ENCODE results near the gene NIP7. TPM values are rescaled to one million over a fixed set of nuclear protein-coding genes. Genes with fewer than 3 reads are reported as not detected.
"Not testable (repeated sequence)": the region's sequence is repeated elsewhere in the genome, so short reads cannot be mapped to it uniquely, and the experiment has no call there.

NIP7 gene
- total RNA-seq, 1 donor from 2014 or later: 20.8 TPM

DNA sequence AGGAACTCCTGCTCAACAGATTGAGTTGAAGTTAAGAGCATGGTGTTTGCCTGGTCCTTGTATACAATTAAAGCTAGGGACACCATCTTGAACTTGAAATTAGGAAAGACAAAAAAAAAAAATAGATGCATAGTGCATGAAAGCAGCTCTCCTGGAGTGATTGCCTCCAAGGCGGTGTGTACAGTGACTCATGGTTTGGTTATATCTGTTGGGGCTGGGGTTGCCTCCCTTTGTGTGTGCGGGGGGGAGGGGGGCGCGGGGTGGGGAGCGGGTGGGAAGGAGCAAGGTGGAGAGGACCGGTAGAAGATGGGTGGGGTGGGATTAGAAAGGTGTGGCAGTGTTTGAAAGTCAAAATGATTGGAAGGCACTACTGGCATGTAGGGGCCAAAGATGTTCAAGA, 8.7 kb downstream of the NIP7 start:
- H3K4me3 ChIP-seq: no peak overlapping the region
- TF ChIP-seq, protein P1, sequence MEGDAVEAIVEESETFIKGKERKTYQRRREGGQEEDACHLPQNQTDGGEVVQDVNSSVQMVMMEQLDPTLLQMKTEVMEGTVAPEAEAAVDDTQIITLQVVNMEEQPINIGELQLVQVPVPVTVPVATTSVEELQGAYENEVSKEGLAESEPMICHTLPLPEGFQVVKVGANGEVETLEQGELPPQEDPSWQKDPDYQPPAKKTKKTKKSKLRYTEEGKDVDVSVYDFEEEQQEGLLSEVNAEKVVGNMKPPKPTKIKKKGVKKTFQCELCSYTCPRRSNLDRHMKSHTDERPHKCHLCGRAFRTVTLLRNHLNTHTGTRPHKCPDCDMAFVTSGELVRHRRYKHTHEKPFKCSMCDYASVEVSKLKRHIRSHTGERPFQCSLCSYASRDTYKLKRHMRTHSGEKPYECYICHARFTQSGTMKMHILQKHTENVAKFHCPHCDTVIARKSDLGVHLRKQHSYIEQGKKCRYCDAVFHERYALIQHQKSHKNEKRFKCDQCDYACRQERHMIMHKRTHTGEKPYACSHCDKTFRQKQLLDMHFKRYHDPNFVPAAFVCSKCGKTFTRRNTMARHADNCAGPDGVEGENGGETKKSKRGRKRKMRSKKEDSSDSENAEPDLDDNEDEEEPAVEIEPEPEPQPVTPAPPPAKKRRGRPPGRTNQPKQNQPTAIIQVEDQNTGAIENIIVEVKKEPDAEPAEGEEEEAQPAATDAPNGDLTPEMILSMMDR (IDR thresholded peaks at IDR 0.05): no peak
- no peak for DNase-seq
- H3K4me1 ChIP-seq: no peaks in the 10 kb centered on the region
- no peak overlapping the region for H3K27ac ChIP-seq
- H3K27me3 ChIP-seq: no peaks in the 10 kb centered on the region
- peaks cover 36% of the 10 kb centered on the region for H3K36me3 ChIP-seq
- no peak for ATAC-seq
- intact Hi-C loops (cut with DNase I): no loop called here
- H3K9me3 ChIP-seq: no peaks in the 10 kb centered on the region

DNA sequence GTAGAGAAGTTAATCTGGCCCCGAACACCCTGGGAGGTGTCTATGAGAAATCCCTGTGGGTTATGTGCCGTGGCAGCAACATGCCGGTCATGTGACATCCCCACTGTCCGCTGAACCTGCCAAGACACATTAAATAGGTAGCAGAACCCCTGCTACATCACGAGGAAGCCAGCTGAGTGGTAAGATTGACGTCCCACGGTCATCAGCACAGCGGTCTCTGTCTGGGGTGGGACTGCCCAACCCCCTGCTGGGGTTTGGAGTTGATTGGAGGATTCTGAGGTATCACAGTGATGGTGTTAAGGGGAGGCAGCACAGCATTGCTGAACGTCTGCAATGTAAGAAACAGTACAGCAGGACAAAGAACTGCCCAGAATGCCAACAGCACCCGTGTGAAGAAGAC, 10.0 kb downstream of the NIP7 start:
- Histone ChIP-seq H3K27ac (no peak overlapping the region), H3K9me3 (no peaks in the 10 kb centered on the region), H3K4me1 (no peaks in the 10 kb centered on the region), H3K36me3 (peaks cover 26% of the 10 kb centered on the region), H3K27me3 (no peaks in the 10 kb centered on the region), H3K4me3 (no peak overlapping the region)
- TF ChIP-seq, protein P1 (IDR thresholded peaks at IDR 0.05): no peak
- ATAC-seq: no peak
- no peak for DNase-seq
- intact Hi-C loops (cut with DNase I): no loop called here

DNA sequence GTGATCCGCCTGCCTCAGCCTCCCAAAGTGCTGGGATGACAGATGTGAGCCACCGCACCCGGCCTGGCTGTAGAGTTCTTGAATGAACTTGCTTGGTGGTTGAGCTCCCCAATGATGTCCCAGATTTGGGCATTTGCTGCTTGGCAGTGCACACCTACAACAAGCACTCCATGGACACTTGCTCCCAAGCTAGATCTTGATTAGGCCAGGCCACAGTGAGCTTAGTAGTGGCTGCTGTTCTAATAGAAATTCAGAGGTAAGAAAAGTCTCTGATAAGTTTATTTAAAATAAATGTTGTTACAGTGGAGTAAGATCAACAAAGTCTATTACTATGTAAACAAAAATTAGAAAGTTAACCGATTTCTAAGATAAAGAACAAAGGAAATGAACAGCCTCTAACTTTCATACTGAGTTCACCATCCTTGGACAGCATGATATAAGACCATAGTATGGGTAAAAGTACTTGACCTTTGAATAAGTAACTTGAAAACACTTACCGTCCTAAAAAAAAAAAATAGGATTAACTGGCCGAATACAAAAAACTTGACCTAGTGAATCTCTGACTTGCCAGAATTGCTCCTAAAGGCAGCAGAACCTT, 11.1 kb downstream of the NIP7 start:
- TF ChIP-seq, protein P1 (IDR thresholded peaks at IDR 0.05): no peak
- Histone ChIP-seq H3K36me3 (peaks cover 37% of the 10 kb centered on the region), H3K4me3 (no peak overlapping the region), H3K4me1 (no peaks in the 10 kb centered on the region), H3K27ac (no peak overlapping the region), H3K27me3 (no peaks in the 10 kb centered on the region), H3K9me3 (no peaks in the 10 kb centered on the region)
- intact Hi-C loops (cut with DNase I): no loop called here
- DNase-seq (no peak), ATAC-seq (peak; percentile 49)

DNA sequence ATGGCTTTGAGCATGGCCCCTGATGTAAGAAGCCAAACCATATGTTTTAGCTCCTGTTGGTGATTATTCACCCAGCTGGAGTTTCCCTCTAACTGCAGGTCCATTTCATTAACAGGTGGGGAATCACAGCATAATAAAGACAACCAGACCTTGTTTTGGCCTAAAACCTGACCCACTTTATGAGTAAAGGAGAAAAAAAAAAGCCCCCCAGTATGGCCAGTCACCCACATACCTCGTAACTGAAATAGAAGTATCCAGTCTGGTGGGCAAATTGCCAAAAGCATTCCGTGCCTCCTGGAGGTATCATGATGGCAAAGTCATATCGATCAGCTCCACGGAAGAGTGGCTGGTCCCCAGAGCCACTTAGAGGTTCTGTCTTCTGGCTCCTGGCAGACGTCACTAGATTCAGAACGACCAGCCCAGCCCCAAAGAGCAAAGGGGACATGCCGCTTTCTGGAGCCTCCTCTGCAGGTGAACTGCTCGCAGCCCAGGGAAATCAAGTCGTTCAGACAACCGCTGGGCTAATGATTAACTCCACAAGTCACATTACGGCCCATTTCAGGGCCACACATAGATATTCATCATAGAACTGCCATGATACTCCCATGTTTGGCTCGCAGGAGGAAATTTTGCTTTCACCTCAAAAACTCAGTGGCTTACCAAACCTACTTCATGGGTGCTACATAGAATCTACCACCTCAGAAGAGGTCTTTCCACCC, 11.9 kb downstream of the NIP7 start, which contains the start of gene TMED6:
Gene TMED6, minus strand, starts transcription at position 478 of the 719 bp plus-strand sequence. Its CDS starts 33 bp downstream, at position 445.
- ATAC-seq (peak; percentile 43), DNase-seq (no peak)
- intact Hi-C loops (cut with DNase I): no loop called here
- no peak within 1 kb of the TSS for H3K27ac ChIP-seq
- H3K27me3 ChIP-seq: no peaks in the 10 kb centered on the region
- H3K4me3 ChIP-seq: no peak within 1 kb of the TSS
- no peaks in the 10 kb centered on the region for H3K9me3 ChIP-seq
- TF ChIP-seq, protein P1 (IDR thresholded peaks at IDR 0.05): no peak
- peaks cover 45% of the 10 kb centered on the region for H3K36me3 ChIP-seq
- H3K4me1 ChIP-seq: no peaks in the 10 kb centered on the region

DNA sequence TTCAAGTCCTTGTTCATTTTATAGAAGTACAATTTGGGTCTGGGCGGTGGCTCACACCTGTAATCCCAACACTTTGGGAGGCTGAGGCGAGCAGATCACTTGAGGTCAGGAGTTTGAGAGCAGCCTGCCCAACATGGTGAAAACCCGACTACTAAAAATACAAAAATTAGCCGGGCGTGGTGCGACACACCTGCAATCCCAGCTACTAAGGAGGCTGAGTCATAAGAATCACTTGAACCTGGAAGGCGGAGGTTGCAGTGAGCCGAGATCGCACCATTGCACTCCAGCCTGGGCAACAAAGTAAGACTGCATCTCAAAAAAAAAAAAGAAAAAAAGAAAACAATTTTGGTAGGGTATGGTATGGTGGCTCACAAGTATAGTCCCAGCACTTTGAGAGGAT, 20.5 kb downstream of the NIP7 start:
- peaks cover 43% of the 10 kb centered on the region for H3K36me3 ChIP-seq
- DNase-seq; H3K4me3 ChIP-seq; ATAC-seq; H3K4me1 ChIP-seq; H3K27ac ChIP-seq; H3K9me3 ChIP-seq; intact Hi-C loops (cut with DNase I); H3K27me3 ChIP-seq: not testable (repeated sequence)

DNA sequence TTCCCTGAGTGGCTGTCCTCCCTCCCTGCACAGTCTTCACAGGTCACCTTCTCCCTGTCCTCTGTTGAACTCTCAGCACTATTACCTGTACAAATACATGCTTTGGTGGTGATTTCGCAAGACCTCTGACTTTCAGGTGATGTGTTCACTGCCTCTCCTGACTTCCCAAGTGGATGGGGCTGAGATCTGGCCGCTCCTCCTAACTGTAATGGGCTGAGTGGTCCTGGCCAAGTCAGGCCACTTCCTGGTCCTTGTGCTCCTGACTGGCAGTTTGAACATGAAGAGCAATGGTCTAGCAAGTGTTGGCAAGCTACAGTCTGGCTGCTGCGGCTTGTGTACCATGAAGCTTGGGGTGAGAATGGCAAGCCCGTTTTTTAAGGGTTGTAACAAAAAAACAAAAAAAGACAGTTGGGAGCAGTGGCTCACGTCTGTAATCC, 23.7 kb downstream of the NIP7 start:
- peak; percentile 85 for DNase-seq
- intact Hi-C loops (cut with DNase I): no loop called here

More for the DNA sequence above, 23.7 kb downstream of the NIP7 start:
- Histone ChIP-seq H3K27me3 (no peaks in the 10 kb centered on the region), H3K9me3 (no peaks in the 10 kb centered on the region), H3K27ac (no peak overlapping the region), H3K4me1 (no peaks in the 10 kb centered on the region), H3K36me3 (peaks cover 49% of the 10 kb centered on the region), H3K4me3 (no peak overlapping the region)
- peak; percentile 95 for ATAC-seq
- TF ChIP-seq, protein P1 (IDR thresholded peaks at IDR 0.05): no peak

Data from upper lobe of right lung (tissue), 1 donor.